Ovary (tissue), 10 donors: ENCODE results near the gene RGS6. TPM values are rescaled to one million over a fixed set of nuclear protein-coding genes. Genes with fewer than 3 reads are reported as not detected.
A peak's percentile ranks its signal among the peaks of the same experiment; 100 is the strongest.
"Not testable (repeated sequence)": the region's sequence is repeated elsewhere in the genome, so short reads cannot be mapped to it uniquely, and the experiment has no call there.

ENCODE experiments used
- DNase-seq, 5 donors: peaks; one replicate each; pipeline ENCODE4 v3.0.0-alpha.2; 2019 to 2020
- H3K27ac ChIP-seq, 2 donors: fragments of 200-600 bp; one replicate each; pipeline versions ENCODE4 v1.5.1 to v1.8.0; 2019 to 2022
- H3K27me3 ChIP-seq: fragments of 200-600 bp; one replicate; pipeline ENCODE4 v1.8.0; 2022
- H3K36me3 ChIP-seq: fragments of 200-600 bp; sonication (generic); one replicate; pipeline ENCODE4 v1.5.1; 2019
- H3K4me1 ChIP-seq: one replicate; pipeline ENCODE4 v1.8.1; 2013; ENCODE audit warnings: mild to moderate bottlenecking, moderate library complexity; ENCODE audit not compliant: insufficient read depth
- H3K4me3 ChIP-seq: fragments of 200-600 bp; sonication (generic); one replicate; pipeline ENCODE4 v1.5.1; 2017
- H3K9me3 ChIP-seq, 2 donors: fragments of 200-600 bp in 1 of 2; sonication (generic) in 1 of 2; one replicate each; pipeline versions ENCODE4 v1.5.1 to v1.8.1; 2013 to 2019; ENCODE audit warnings: mild to moderate bottlenecking in 1 of 2, moderate library complexity in 1 of 2
- CTCF ChIP-seq, 3 donors: fragments of 450-650 bp in 2 of 3; fragments of 200-600 bp in 1 of 3; IDR thresholded peaks; one replicate each; pipeline versions ENCODE4 v1.5.1 to v1.8.0; 2016 to 2022; ENCODE audit warnings: antibody characterized with exemption in 3 of 3, mild to moderate bottlenecking in 1 of 3
- EP300 ChIP-seq: sonication (generic); formaldehyde crosslinking; IDR thresholded peaks from one replicate; pipeline ENCODE4 v1.6.1; 2017; ENCODE audit warnings: antibody characterized with exemption
- POLR2A ChIP-seq: fragments of 450-650 bp; IDR thresholded peaks from one replicate; pipeline ENCODE4 v1.6.1; 2017; ENCODE audit warnings: antibody characterized with exemption, mild to moderate bottlenecking, moderate library complexity
- WGBS, 3 donors: extraction: QIAGEN DNeasy Blood & Tissue Kit in 1 of 3; methylation state at CpG; one replicate each; pipeline versions ENCODE4 v1.1.5 to v1.1.7; 2013 to 2017; 5-methylcytosine and 5-hydroxymethylcytosine counted together
- intact Hi-C, 4 donors: fragments of 100-400 bp; cut with DNase I; formaldehyde crosslinking; loops; one replicate each; pipeline versions ENCODE4 v1.11.0 to v1.15.1; 2022 to 2023
- long read RNA-seq, 3 donors: library from polyadenylated mRNA in 2 of 3; unstranded in 2 of 3; transcript quantifications; one replicate each; pipeline ENCODE4 v2.0.0 and lab custom pipeline, GENCODE V29; 2021 to 2026
- polyA plus RNA-seq, 2 donors: library from polyadenylated mRNA; stranded (reverse); fragments of 200-250 nt in 1 of 2; fragments of 350-450 nt in 1 of 2; fragmentation: Illumina TruSeq in 1 of 2; extraction: RNeasy Lipid Tissue Mini Kit (QIAGEN cat#74804) in 1 of 2; gene quantifications; one replicate each; pipeline ENCODE4 v1.2.3, GENCODE V29; 2013 to 2014
- total RNA-seq, 7 donors: library from RNA; depleted of rRNA in 2 of 7; stranded (reverse); fragments of >200 nt in 2 of 7; fragmentation: NEBNext Ultra II Directional in 3 of 7; extraction: Animal tissue kit (Norgen Biotek cat#: 25700) in 3 of 7; gene quantifications; one replicate each; pipeline versions ENCODE4 v1.1.0 to v1.2.4, GENCODE V29; 2016 to 2023
- donor health status: DM: no; HTN: no; CAD: no; lungs with moderate emphysema.
- donor health status: DM: no; HTN: no; CAD: no.
- donor health status: Bipolar disorder and iron deficiency.
- donor health status: DM: yes; HTN: yes; CAD: no.
- donor health status: DM: no; HTN: no; CAD: no.
- donor health status: DM: yes; HTN: yes; CAD: no.

The RGS6 gene
- 1 to 10 TPM in 4 of 7 donors, under 1 TPM in 3; 0.53 to 6.9 (median 1.1) TPM for total RNA-seq
- 1 to 10 TPM; 1.0 to 5.4 TPM for polyA plus RNA-seq
- long read RNA-seq, donor 1 = 0 reads
- long read RNA-seq, donor 2 = 0 reads
- long read RNA-seq, donor 3, partial matches to known transcripts = 0 of 1 reads
- long read RNA-seq, donor 3, other reads (novel, unspliced or antisense) = 1 of 1 reads

GRCh38 chr14:71932229-71932981, at the start of gene RGS6:
TSS of gene RGS6 (plus strand) at chr14:71932429.
- Histone ChIP-seq H3K36me3 (no peaks in the 10 kb centered on the region), H3K27me3 (no peaks in the 10 kb centered on the region), H3K4me3 (peak within 1 kb of the TSS; percentile 23), H3K9me3 (no peaks in the 10 kb centered on the region), H3K27ac (no peak within 1 kb of the TSS), H3K4me1 (no peaks in the 10 kb centered on the region)
- peak in 1 of 5 donors; percentile 15 for DNase-seq
- intact Hi-C loops = loop anchor here in 1 of 4 donors (10.0 kb wide), 2 partner anchors 352 to 492 kb away; no protein-coding TSS in a partner anchor
- no peak for TF ChIP-seq POLR2A
- TF ChIP-seq CTCF (IDR thresholded peaks at IDR 0.05) = no peak
- 1% methylated on average over 56 to 92 of the region's 92 CpGs for WGBS, 3 donors

GRCh38 chr14:71883094-71883493, 49.1 kb upstream of the RGS6 start:
- no peaks in the 10 kb centered on the region for H3K4me1 ChIP-seq
- intact Hi-C loops = no loop called here
- TF ChIP-seq POLR2A = no peak
- TF ChIP-seq CTCF (IDR thresholded peaks at IDR 0.05) = no peak
- no peak for TF ChIP-seq EP300
- no peaks in the 10 kb centered on the region for H3K27me3 ChIP-seq
- no peak for DNase-seq
- H3K4me3 ChIP-seq = no peak overlapping the region
- H3K27ac ChIP-seq = no peak overlapping the region
- no peaks in the 10 kb centered on the region for H3K36me3 ChIP-seq
- H3K9me3 ChIP-seq = no peaks in the 10 kb centered on the region
- 62 to 79% (median 78%) methylated on average over 1 of the region's 1 CpG for WGBS, 3 donors

GRCh38 chr14:71885301-71885700, 46.9 kb upstream of the RGS6 start:
- H3K27ac ChIP-seq = no peak overlapping the region
- no peaks in the 10 kb centered on the region for H3K9me3 ChIP-seq
- no peaks in the 10 kb centered on the region for H3K4me1 ChIP-seq
- no peaks in the 10 kb centered on the region for H3K27me3 ChIP-seq
- intact Hi-C loops = no loop called here
- no peak for TF ChIP-seq EP300
- no peak overlapping the region for H3K4me3 ChIP-seq
- no peaks in the 10 kb centered on the region for H3K36me3 ChIP-seq
- no peak for DNase-seq
- 18 to 46% (median 25%) methylated on average over 3 of the region's 3 CpGs for WGBS, 3 donors

GRCh38 chr14:71887802-71888201, 44.4 kb upstream of the RGS6 start:
- intact Hi-C loops = loop anchor here in 1 of 4 donors (2.0 kb wide), 1 partner anchor 17 kb away; no protein-coding TSS in a partner anchor
- H3K4me3 ChIP-seq = not testable (repeated sequence)

GRCh38 chr14:71890541-71890940, 41.7 kb upstream of the RGS6 start:
- no peaks in the 10 kb centered on the region for H3K36me3 ChIP-seq
- no peaks in the 10 kb centered on the region for H3K9me3 ChIP-seq
- no peak for TF ChIP-seq CTCF (IDR thresholded peaks at IDR 0.05)
- TF ChIP-seq POLR2A = no peak
- no peak for TF ChIP-seq EP300
- H3K4me3 ChIP-seq = no peak overlapping the region
- intact Hi-C loops = no loop called here
- 75 to 78% (median 78%) methylated on average over 1 of the region's 1 CpG for WGBS, 3 donors
- no peaks in the 10 kb centered on the region for H3K27me3 ChIP-seq
- no peak for DNase-seq
- no peaks in the 10 kb centered on the region for H3K4me1 ChIP-seq
- H3K27ac ChIP-seq = no peak overlapping the region

More at GRCh38 chr14:71887802-71888201, 44.4 kb upstream of the RGS6 start:
- not testable (repeated sequence) for H3K27me3 ChIP-seq, H3K36me3 ChIP-seq, H3K27ac ChIP-seq, H3K9me3 ChIP-seq, H3K4me1 ChIP-seq, DNase-seq
- WGBS, 3 donors = 91 to 97% (median 92%) methylated on average over 9 of the region's 9 CpGs
